H1 (cell line): ENCODE results near the gene TMTC4. TPM values are rescaled to one million over a fixed set of nuclear protein-coding genes. Genes with fewer than 3 reads are reported as not detected.
"Not testable (repeated sequence)": the region's sequence is repeated elsewhere in the genome, so short reads cannot be mapped to it uniquely, and the experiment has no call there.

Experiments used
- CTCF ChIA-PET: fragments of 300-600 bp; sonication (Branson Sonifier 250); formaldehyde crosslinking; loops from one replicate; lab custom pipeline; 2021; ENCODE audit not compliant: partially characterized antibody; lab: Charles Lee
- POLR2A ChIA-PET: fragments of 300-600 bp; sonication (Branson Sonifier 250); formaldehyde crosslinking; loops from one replicate; lab custom pipeline; 2021; ENCODE audit warnings: inconsistent platforms; ENCODE audit not compliant: partially characterized antibody; lab: Charles Lee
- DNase-seq, 2 experiments: peaks; one replicate each; pipeline versions ENCODE4 v3.0.0 to v3.0.0-alpha.2; 2010 to 2022; ENCODE audit warnings: low spot score in 2 of 2, low read depth in 1 of 2, mixed read lengths in 1 of 2
- FAIRE-seq: peaks from 2 replicates; lab custom pipeline; 2011; peaks lifted over from hg19 to GRCh38; lab: Jason Lieb, UNC
- H2AFZ ChIP-seq: 2 replicates; pipeline ENCODE4 v1.8.1; 2012; ENCODE audit warnings: low read length, inconsistent platforms
- H2AK5ac ChIP-seq: 2 replicates; pipeline ENCODE4 v1.6.1; 2013; ENCODE audit warnings: low read depth, low read length
- H2BK120ac ChIP-seq: replicated peaks from 2 replicates; pipeline ENCODE3; 2013; ENCODE audit warnings: low read depth, low read length, inconsistent platforms
- H2BK12ac ChIP-seq: 2 replicates; pipeline ENCODE4 v1.6.1; 2013; ENCODE audit warnings: low read depth, low read length
- H2BK15ac ChIP-seq: 2 replicates; pipeline ENCODE4 v1.6.1; 2013; ENCODE audit warnings: low read length
- H2BK20ac ChIP-seq: 2 replicates; pipeline ENCODE4 v1.6.1; 2013; ENCODE audit warnings: low read length
- H2BK5ac ChIP-seq: 2 replicates; pipeline ENCODE4 v1.6.1; 2013; ENCODE audit warnings: low read depth, low read length
- H3K14ac ChIP-seq: 2 replicates; pipeline ENCODE4 v1.6.1; 2013; ENCODE audit warnings: inconsistent platforms; ENCODE audit not compliant: insufficient read length
- H3K18ac ChIP-seq: 2 replicates; pipeline ENCODE4 v1.6.1; 2013; ENCODE audit warnings: low read length; ENCODE audit errors: extremely low read depth
- H3K23ac ChIP-seq: 2 replicates; pipeline ENCODE4 v1.6.1; 2013; ENCODE audit warnings: inconsistent platforms; ENCODE audit not compliant: insufficient read length
- H3K23me2 ChIP-seq: 2 replicates; pipeline ENCODE4 v1.6.1; 2013; ENCODE audit warnings: low read depth, low read length
- H3K27ac ChIP-seq: 2 replicates; pipeline ENCODE4 v1.6.1; 2011; ENCODE audit warnings: low read depth, low read length, inconsistent platforms
- H3K27me3 ChIP-seq, 4 experiments: replicated peaks in 1 of 4; 1 replicate in 1 of 4; 2 replicates in 3 of 4; pipeline versions ENCODE4 v1.6.1 to v1.8.1; 2011 to 2013; ENCODE audit warnings: low read length in 3 of 4, mild to moderate bottlenecking in 3 of 4, inconsistent platforms in 2 of 4, mixed read lengths in 2 of 4, moderate library complexity in 1 of 4; ENCODE audit not compliant: control insufficient read depth in 3 of 4, insufficient read depth in 3 of 4; ENCODE audit errors: extremely low read depth in 1 of 4
- H3K36me3 ChIP-seq, 4 experiments: 2 replicates each; pipeline versions ENCODE4 v1.6.1 to v1.8.1; 2011 to 2013; ENCODE audit warnings: mild to moderate bottlenecking in 4 of 4, low read length in 3 of 4, moderate library complexity in 2 of 4, control low read depth in 1 of 4, inconsistent platforms in 1 of 4; ENCODE audit not compliant: insufficient read depth in 4 of 4, control insufficient read depth in 2 of 4
- H3K4ac ChIP-seq: replicated peaks from 2 replicates; pipeline ENCODE3; 2013; ENCODE audit warnings: low read length, low read depth, mixed read lengths, inconsistent platforms; ENCODE audit not compliant: insufficient read length
- H3K4me1 ChIP-seq, 4 experiments: replicated peaks in 1 of 4; 1 replicate in 1 of 4; 2 replicates in 3 of 4; pipeline versions ENCODE4 v1.6.1 to v1.8.1; 2011 to 2013; ENCODE audit warnings: low read length in 3 of 4, inconsistent platforms in 2 of 4, mixed read lengths in 1 of 4; ENCODE audit not compliant: insufficient read depth in 4 of 4, control insufficient read depth in 3 of 4
- H3K4me2 ChIP-seq, 2 experiments: 2 replicates each; pipeline versions ENCODE4 v1.6.1 to v1.8.1; 2011 to 2013; ENCODE audit warnings: low read depth in 2 of 2, low read length in 2 of 2, control low read depth in 1 of 2, inconsistent platforms in 1 of 2, mild to moderate bottlenecking in 1 of 2; ENCODE audit not compliant: insufficient read depth in 1 of 2
- H3K4me3 ChIP-seq, 4 experiments: fragments of 200-600, 300-600 bp in 1 of 4; sonication (generic), shearing (Covaris generic), sonication (Bioruptor Twin) in 1 of 4; 2 replicates each; pipeline versions ENCODE4 v1.5.1 to v1.8.1; 2011 to 2016; ENCODE audit warnings: low read length in 4 of 4, low read depth in 3 of 4, control low read depth in 2 of 4, inconsistent platforms in 2 of 4, mild to moderate bottlenecking in 2 of 4, mixed read lengths in 1 of 4, moderate library complexity in 1 of 4; ENCODE audit not compliant: insufficient read depth in 2 of 4; ENCODE audit errors: extremely low read depth in 1 of 4
- H3K56ac ChIP-seq: replicated peaks from 2 replicates; pipeline ENCODE3; 2013; ENCODE audit warnings: low read depth, mild to moderate bottlenecking, mixed read lengths, low read length, inconsistent platforms; ENCODE audit not compliant: insufficient read length
- H3K79me1 ChIP-seq: 2 replicates; pipeline ENCODE4 v1.6.1; 2013; ENCODE audit warnings: low read depth, low read length, control low read depth
- H3K79me2 ChIP-seq, 2 experiments: 2 replicates each; pipeline versions ENCODE4 v1.6.1 to v1.8.1; 2012 to 2013; ENCODE audit warnings: low read length in 2 of 2, mild to moderate bottlenecking in 2 of 2, inconsistent platforms in 1 of 2; ENCODE audit not compliant: insufficient read depth in 2 of 2, control insufficient read depth in 1 of 2
- H3K9ac ChIP-seq, 4 experiments: replicated peaks in 1 of 4; 1 replicate in 1 of 4; 2 replicates in 3 of 4; pipeline versions ENCODE4 v1.6.1 to v1.8.1; 2011 to 2013; ENCODE audit warnings: low read depth in 3 of 4, low read length in 3 of 4, control low read depth in 2 of 4, mild to moderate bottlenecking in 2 of 4, moderate library complexity in 2 of 4, inconsistent platforms in 1 of 4; ENCODE audit errors: extremely low read depth in 1 of 4
- H3K9me3 ChIP-seq, 2 experiments: 2 replicates each; pipeline versions ENCODE4 v1.6.1 to v1.8.1; 2012 to 2013; ENCODE audit warnings: mild to moderate bottlenecking in 2 of 2, moderate library complexity in 2 of 2, control low read depth in 1 of 2, inconsistent platforms in 1 of 2, low read depth in 1 of 2, low read length in 1 of 2, mixed read lengths in 1 of 2; ENCODE audit not compliant: insufficient read depth in 2 of 2
- H4K20me1 ChIP-seq, 2 experiments: replicated peaks in 1 of 2; 2 replicates each; pipeline versions ENCODE3 to v1.8.1; 2011 to 2013; ENCODE audit warnings: inconsistent platforms in 2 of 2, low read length in 2 of 2, mild to moderate bottlenecking in 1 of 2; ENCODE audit not compliant: insufficient read depth in 2 of 2, control insufficient read depth in 1 of 2
- H4K5ac ChIP-seq: 2 replicates; pipeline ENCODE4 v1.6.1; 2013; ENCODE audit warnings: low read length, low read depth, mixed read lengths, inconsistent platforms; ENCODE audit not compliant: insufficient read length
- H4K8ac ChIP-seq: 2 replicates; pipeline ENCODE4 v1.8.0; 2013; ENCODE audit warnings: mild to moderate bottlenecking, moderate library complexity, low read length, inconsistent platforms; ENCODE audit not compliant: insufficient read depth; ENCODE audit errors: extremely low read depth
- H4K91ac ChIP-seq: replicated peaks from 2 replicates; pipeline ENCODE3; 2013; ENCODE audit warnings: low read length, mixed read lengths, inconsistent platforms; ENCODE audit not compliant: insufficient read length
- WGBS, 2 experiments: shearing (Covaris generic) in 1 of 2; methylation state at CpG; one replicate each; pipeline versions ENCODE4 v1.1.6 to v1.1.7; 2013 to 2015; ENCODE audit warnings: low lambda C conversion rate in 2 of 2, mixed read lengths in 2 of 2, inconsistent platforms in 1 of 2, low coverage in 1 of 2, missing lambda C conversion rate in 1 of 2; ENCODE audit not compliant: insufficient replicate concordance in 2 of 2, insufficient coverage in 1 of 2, insufficient read length in 1 of 2; ENCODE audit errors: extremely low coverage in 1 of 2, missing lambda C conversion rate in 1 of 2; 5-methylcytosine and 5-hydroxymethylcytosine counted together
- polyA plus RNA-seq, 7 experiments: library from polyadenylated mRNA; depleted of rRNA in 3 of 7; stranded (reverse) in 5 of 7; unstranded in 2 of 7; fragments of >200 nt in 5 of 7; fragments of 200-250 nt in 2 of 7; gene quantifications; 1 replicate in 5 of 7; 2 replicates in 1 of 7; 4 replicates in 1 of 7; pipeline versions ENCODE4 v1.2.1 to v1.2.3, GENCODE V29; 2011 to 2013; ENCODE audit warnings: missing spikeins in 2 of 7, mixed read lengths in 2 of 7
- total RNA-seq: library from RNA; stranded (reverse); fragmentation: NEBNext Ultra II Directional; extraction: Animal tissue kit (Norgen Biotek cat#: 25700); gene quantifications from 2 replicates; pipeline ENCODE4 v1.2.1, GENCODE V29; 2021

TMTC4 gene
- total and polyA plus RNA-seq, 2 of the 8 experiments (the other 6 are each of a cell fraction or from before 2014, with no cell fraction given): 26.3 to 42.6 TPM

GRCh38 chr13:100698331-100698730 lies 23.7 kb upstream of the TMTC4 start:
- H4K8ac ChIP-seq, H4K5ac ChIP-seq, H3K27ac ChIP-seq, H3K23me2 ChIP-seq, H3K36me3 ChIP-seq, H3K14ac ChIP-seq, H2BK12ac ChIP-seq, H3K56ac ChIP-seq, H2BK5ac ChIP-seq, DNase-seq, H2BK20ac ChIP-seq, H3K18ac ChIP-seq, POLR2A ChIA-PET, H3K4me3 ChIP-seq, CTCF ChIA-PET, H2BK120ac ChIP-seq, FAIRE-seq, H2AFZ ChIP-seq, H3K27me3 ChIP-seq, H3K23ac ChIP-seq, H3K4me1 ChIP-seq, H3K4ac ChIP-seq, H3K79me2 ChIP-seq, H4K91ac ChIP-seq, H3K4me2 ChIP-seq, H3K9me3 ChIP-seq, H3K79me1 ChIP-seq, H3K9ac ChIP-seq, H2BK15ac ChIP-seq, H2AK5ac ChIP-seq, H4K20me1 ChIP-seq: not testable (repeated sequence)
- WGBS, 2 experiments: no CpG with 5 or more reads among the region's 16 CpGs
